Esophagus muscularis mucosa (tissue), 4 donors: Measurements from ENCODE around the gene PHOX2A.

Source experiments
- CTCF ChIP-seq, 3 experiments: fragments of 200-600 bp in 2 of 3; fragments of 450-650 bp in 1 of 3; sonication (generic) in 2 of 3; IDR thresholded peaks; one replicate each; pipeline ENCODE4 v1.5.1; 2017 to 2019; ENCODE audit warnings: antibody characterized with exemption in 3 of 3, mild to moderate bottlenecking in 2 of 3, moderate library complexity in 1 of 3
- EP300 ChIP-seq: sonication (generic); formaldehyde crosslinking; IDR thresholded peaks from one replicate; pipeline ENCODE4 v1.6.1; 2017; ENCODE audit warnings: antibody characterized with exemption
- POLR2AphosphoS5 ChIP-seq, 2 donors: sonication (generic); formaldehyde crosslinking; IDR thresholded peaks; one replicate each; pipeline ENCODE4 v1.6.1; 2017; ENCODE audit warnings: antibody characterized with exemption in 2 of 2

GRCh38 chr11:72250661-72251464 is 6.9 kb upstream of the PHOX2A start:
- TF ChIP-seq CTCF (IDR thresholded peaks at IDR 0.05) (no peak), EP300 (no peak), POLR2AphosphoS5 (IDR thresholded peaks at IDR 0.05) (no peak)
